Neural progenitor cell (in vitro differentiated cells): ENCODE data around the gene MAP2K7. TPM values are rescaled to one million over a fixed set of nuclear protein-coding genes. Genes with fewer than 3 reads are reported as not detected.

Source experiments
- DNase-seq: peaks from one replicate; pipeline ENCODE4 v3.0.0-alpha.2; 2016; ENCODE audit warnings: low spot score
- H2AFZ ChIP-seq: fragments of 200-600 bp; sonication (generic); replicated peaks from 2 replicates; pipeline ENCODE4 v1.6.1; 2016; ENCODE audit warnings: antibody characterized with exemption
- H3F3A ChIP-seq: fragments of 200-600 bp; sonication (generic); 2 replicates; pipeline ENCODE4 v1.6.1; 2016; ENCODE audit warnings: antibody characterized with exemption, low read depth
- H3K27ac ChIP-seq: fragments of 200-600 bp; sonication (generic); 2 replicates; pipeline ENCODE4 v1.5.1; 2016; ENCODE audit warnings: mild to moderate bottlenecking
- H3K27me3 ChIP-seq: fragments of 200-600 bp; sonication (generic); 2 replicates; pipeline ENCODE4 v1.6.1; 2016; ENCODE audit warnings: mild to moderate bottlenecking, moderate library complexity
- H3K36me3 ChIP-seq: fragments of 200-600 bp; sonication (generic); 2 replicates; pipeline ENCODE4 v1.5.1; 2016
- H3K4me1 ChIP-seq: fragments of 200-600 bp; sonication (generic); 2 replicates; pipeline ENCODE4 v1.6.1; 2016; ENCODE audit warnings: mixed run types
- H3K4me2 ChIP-seq: fragments of 200-600 bp; sonication (generic); 2 replicates; pipeline ENCODE4 v1.6.1; 2016
- H3K4me3 ChIP-seq: fragments of 200-600 bp; sonication (generic); 2 replicates; pipeline ENCODE4 v1.5.1; 2016
- H3K79me2 ChIP-seq: fragments of 200-600 bp; sonication (generic); 2 replicates; pipeline ENCODE4 v1.6.1; 2016; ENCODE audit warnings: low read depth
- H3K9ac ChIP-seq: fragments of 200-600 bp; sonication (generic); 2 replicates; pipeline ENCODE4 v1.6.1; 2016
- H3K9me3 ChIP-seq: fragments of 200-600 bp; sonication (generic); 2 replicates; pipeline ENCODE4 v1.5.1; 2016; ENCODE audit warnings: low read depth
- H4K20me1 ChIP-seq: fragments of 200-600 bp; sonication (generic); 2 replicates; pipeline ENCODE4 v1.6.1; 2016; ENCODE audit warnings: low read depth
- H3K27ac Mint-ChIP-seq: 3 replicates; pipeline ENCODE4 v1.8.0; 2021; ENCODE audit warnings: mixed read lengths
- H3K27me3 Mint-ChIP-seq: 2 replicates; pipeline ENCODE4 v1.8.0; 2022; ENCODE audit warnings: low read depth, mild to moderate bottlenecking, inconsistent platforms, moderate library complexity, mixed read lengths; ENCODE audit not compliant: insufficient read depth
- H3K36me3 Mint-ChIP-seq: 3 replicates; pipeline ENCODE4 v1.8.0; 2021; ENCODE audit warnings: mixed read lengths
- H3K4me1 Mint-ChIP-seq: 3 replicates; pipeline ENCODE4 v1.8.0; 2021; ENCODE audit warnings: mixed read lengths
- H3K4me3 Mint-ChIP-seq: 3 replicates; pipeline ENCODE4 v1.8.0; 2021; ENCODE audit warnings: mild to moderate bottlenecking, moderate library complexity, mixed read lengths
- H3K9me3 Mint-ChIP-seq: 3 replicates; pipeline ENCODE4 v1.8.0; 2020; ENCODE audit warnings: mixed read lengths
- CTCF ChIP-seq: fragments of 200-600 bp; sonication (generic); IDR thresholded peaks from 2 replicates; pipeline ENCODE4 v1.5.1; 2017; ENCODE audit warnings: antibody characterized with exemption, mild to moderate bottlenecking
- EZH2 ChIP-seq: fragments of 200-600 bp; sonication (generic); IDR thresholded peaks from 2 replicates; pipeline ENCODE4 v1.6.1; 2017; ENCODE audit warnings: antibody characterized with exemption, mild to moderate bottlenecking, moderate library complexity
- EZH2phosphoT487 ChIP-seq: fragments of 200-600 bp; sonication (generic); IDR thresholded peaks from 2 replicates; pipeline ENCODE4 v1.6.1; 2017; ENCODE audit warnings: antibody characterized with exemption
- total RNA-seq: library from RNA; depleted of rRNA; stranded (reverse); fragments of >200 nt; gene quantifications from 2 replicates; pipeline ENCODE4 v1.2.3, GENCODE V29; 2015; ENCODE audit warnings: low replicate concordance

The MAP2K7 gene
- total RNA-seq, 1 donor from 2014 or later, result 14.4 TPM

DNA sequence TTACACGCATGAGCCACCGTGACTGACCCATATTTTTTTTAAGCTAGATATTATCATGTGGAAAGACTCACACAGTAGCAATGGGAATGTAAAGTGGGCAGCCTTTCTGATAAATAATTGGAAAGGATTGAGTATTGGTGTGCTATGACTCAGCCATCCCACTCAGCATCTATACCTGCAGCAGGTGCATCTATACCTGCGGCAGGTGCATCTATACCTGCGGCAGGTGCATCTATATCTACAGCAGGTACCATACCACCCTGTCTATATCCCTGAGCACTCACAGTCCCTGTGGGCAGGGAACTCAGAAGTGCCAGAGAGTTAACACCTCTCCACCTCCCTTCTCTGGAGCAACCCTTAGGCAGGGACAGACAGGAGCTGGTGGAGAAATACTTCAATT lies 20.6 kb upstream of the MAP2K7 start:
- no peak for TF ChIP-seq EZH2
- TF ChIP-seq CTCF, result no peak
- H3K4me3 Mint-ChIP-seq, result no peak overlapping the region
- no peak overlapping the region for H3K9ac ChIP-seq
- H3K79me2 ChIP-seq, result no peaks in the 10 kb centered on the region
- peaks cover 21% of the 10 kb centered on the region for H3K27me3 ChIP-seq
- H4K20me1 ChIP-seq, result no peaks in the 10 kb centered on the region
- no peaks in the 10 kb centered on the region for H3K9me3 ChIP-seq
- H3K9me3 Mint-ChIP-seq, result peaks cover 3% of the 10 kb centered on the region
- no peak overlapping the region for H3K4me2 ChIP-seq
- DNase-seq, result no peak
- H3K36me3 Mint-ChIP-seq, result no peaks in the 10 kb centered on the region
- H3K27ac ChIP-seq, result no peak overlapping the region
- H3K27me3 Mint-ChIP-seq, result peaks cover 17% of the 10 kb centered on the region
- H3K4me3 ChIP-seq, result no peak overlapping the region
- peaks cover 7% of the 10 kb centered on the region for H3F3A ChIP-seq
- peaks cover 3% of the 10 kb centered on the region for H3K4me1 Mint-ChIP-seq
- no peak overlapping the region for H2AFZ ChIP-seq
- no peaks in the 10 kb centered on the region for H3K36me3 ChIP-seq
- no peak overlapping the region for H3K27ac Mint-ChIP-seq
- H3K4me1 ChIP-seq, result no peaks in the 10 kb centered on the region

DNA sequence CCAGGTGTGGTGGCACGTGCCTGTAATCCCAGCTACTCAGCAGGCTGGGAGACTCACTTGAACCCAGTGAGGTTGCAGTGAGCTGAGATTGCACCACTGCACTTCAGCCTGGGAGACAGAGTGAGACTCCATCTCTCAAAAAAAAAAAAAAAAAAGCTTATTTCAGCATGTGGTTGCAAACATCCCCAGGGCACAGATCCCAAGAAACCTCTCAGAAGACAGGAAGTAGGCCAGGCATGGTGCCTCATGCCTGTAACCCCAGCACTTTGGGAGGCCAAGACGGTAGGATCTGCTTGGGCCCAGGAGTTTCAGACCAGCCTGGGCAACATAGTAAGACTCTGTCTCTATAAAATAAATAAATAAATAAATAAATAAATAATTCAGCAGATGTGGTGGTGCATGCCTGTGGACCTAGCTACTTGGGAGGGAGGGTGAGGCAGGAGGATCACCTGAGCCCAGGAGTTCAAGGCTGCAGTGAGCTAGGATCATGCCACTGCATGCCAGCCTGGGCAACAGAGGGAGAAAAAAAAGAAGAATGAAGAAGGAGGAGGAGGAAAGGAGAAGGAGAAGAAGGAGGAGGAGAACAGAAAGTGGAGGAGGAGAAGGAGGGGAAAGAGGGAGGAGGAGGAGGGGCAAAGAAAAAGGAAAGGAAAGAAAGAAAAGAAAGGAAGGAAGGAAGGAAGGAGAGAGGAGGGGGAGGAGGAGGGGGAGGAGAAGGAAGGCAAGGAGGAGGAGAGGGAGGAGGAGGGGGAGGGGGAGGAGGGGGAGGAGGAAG lies 19.7 kb upstream of the MAP2K7 start:
- no peak overlapping the region for H3K27ac ChIP-seq
- Mint-ChIP-seq H3K27ac (no peak overlapping the region), H3K4me1 (peaks cover 6% of the 10 kb centered on the region), H3K27me3 (peaks cover 20% of the 10 kb centered on the region), H3K36me3 (no peaks in the 10 kb centered on the region), H3K4me3 (no peak overlapping the region), H3K9me3 (peaks cover 3% of the 10 kb centered on the region)
- H4K20me1 ChIP-seq, result no peaks in the 10 kb centered on the region
- H3K36me3 ChIP-seq, result no peaks in the 10 kb centered on the region
- H3K9ac ChIP-seq, result no peak overlapping the region
- TF ChIP-seq EZH2, result no peak
- no peak for TF ChIP-seq CTCF
- no peak for TF ChIP-seq EZH2phosphoT487
- no peaks in the 10 kb centered on the region for H3K9me3 ChIP-seq
- no peak overlapping the region for H3K4me3 ChIP-seq
- H3K79me2 ChIP-seq, result no peaks in the 10 kb centered on the region
- no peak overlapping the region for H3K4me2 ChIP-seq
- H3K27me3 ChIP-seq, result peaks cover 30% of the 10 kb centered on the region
- H3K4me1 ChIP-seq, result no peaks in the 10 kb centered on the region
- peaks cover 7% of the 10 kb centered on the region for H3F3A ChIP-seq
- no peak overlapping the region for H2AFZ ChIP-seq
- no peak for DNase-seq

DNA sequence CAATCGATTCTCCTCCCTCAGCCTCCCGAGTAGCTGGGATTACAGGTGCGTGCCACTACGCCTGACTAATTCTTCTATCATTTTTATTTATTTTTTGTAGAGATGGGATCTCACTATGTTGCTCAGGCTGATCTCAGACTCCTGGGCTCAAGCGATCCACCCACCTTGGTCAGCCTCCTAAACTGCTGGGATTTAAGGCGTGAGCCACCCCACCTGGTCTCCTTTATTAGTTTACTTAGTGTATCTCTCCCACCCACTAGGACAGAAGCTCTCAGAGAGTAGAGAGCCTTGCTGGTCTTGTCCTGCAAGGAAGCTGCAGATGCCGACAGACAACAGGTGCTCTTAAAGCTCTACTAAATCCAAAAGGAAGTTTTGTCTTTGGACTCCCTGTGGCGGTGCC lies 17.9 kb upstream of the MAP2K7 start:
- Histone ChIP-seq H3K27ac (no peak overlapping the region), H3K4me2 (no peak overlapping the region), H3F3A (peaks cover 7% of the 10 kb centered on the region), H3K4me3 (no peak overlapping the region), H3K36me3 (no peaks in the 10 kb centered on the region), H3K9me3 (no peaks in the 10 kb centered on the region), H4K20me1 (no peaks in the 10 kb centered on the region), H3K9ac (no peak overlapping the region), H3K4me1 (no peaks in the 10 kb centered on the region), H3K79me2 (no peaks in the 10 kb centered on the region), H2AFZ (no peak overlapping the region), H3K27me3 (peaks cover 44% of the 10 kb centered on the region)
- Mint-ChIP-seq H3K36me3 (no peaks in the 10 kb centered on the region), H3K4me3 (no peak overlapping the region), H3K27me3 (peaks cover 20% of the 10 kb centered on the region), H3K27ac (no peak overlapping the region), H3K4me1 (peaks cover 6% of the 10 kb centered on the region), H3K9me3 (peaks cover 3% of the 10 kb centered on the region)
- no peak for DNase-seq
- no peak for TF ChIP-seq EZH2phosphoT487
- no peak for TF ChIP-seq CTCF
- no peak for TF ChIP-seq EZH2
